HK-2 (cell line): ENCODE measurements around the gene P2RX4.
"Not testable (repeated sequence)": the region's sequence is repeated elsewhere in the genome, so short reads cannot be mapped to it uniquely, and the experiment has no call there.

Experiments
- DNase-seq: peaks from one replicate; pipeline ENCODE4 v3.0.0-alpha.2; 2018; ENCODE audit not compliant: unreplicated experiment

P2RX4 gene

GRCh38 chr12:121209624-121210572, at the start of gene P2RX4:
Gene P2RX4, plus strand, starts transcription at chr12:121210129. Its CDS starts 36 bp downstream, at chr12:121210165.
- DNase-seq = peak; percentile 78

GRCh38 chr12:121162384-121162783, 47.5 kb upstream of the P2RX4 start:
- DNase-seq = no peak

GRCh38 chr12:121162985-121163384, 46.9 kb upstream of the P2RX4 start:
- no peak for DNase-seq

GRCh38 chr12:121164839-121165238, 45.1 kb upstream of the P2RX4 start:
- DNase-seq = not testable (repeated sequence)

- DNase-seq = no peak
Measured at GRCh38 chr12:121165316-121165715, 44.6 kb upstream of the P2RX4 start.

GRCh38 chr12:121166356-121166755, 43.6 kb upstream of the P2RX4 start:
- no peak for DNase-seq

- no peak for DNase-seq
Measured at GRCh38 chr12:121167232-121167820, 42.6 kb upstream of the P2RX4 start.

- no peak for DNase-seq
Measured at GRCh38 chr12:121167951-121168350, 42.0 kb upstream of the P2RX4 start.

- DNase-seq = no peak
Measured at GRCh38 chr12:121170151-121170550, 39.8 kb upstream of the P2RX4 start.

GRCh38 chr12:121170611-121171260, 39.2 kb upstream of the P2RX4 start:
- DNase-seq = no peak

- no peak for DNase-seq
Measured at GRCh38 chr12:121172145-121172544, 37.8 kb upstream of the P2RX4 start.

GRCh38 chr12:121175383-121176119, 34.4 kb upstream of the P2RX4 start:
- DNase-seq = no peak

GRCh38 chr12:121176826-121177529, 33.0 kb upstream of the P2RX4 start:
- no peak for DNase-seq

GRCh38 chr12:121181181-121181580, 28.7 kb upstream of the P2RX4 start:
- DNase-seq = no peak

- no peak for DNase-seq
Measured at GRCh38 chr12:121182222-121182893, 27.6 kb upstream of the P2RX4 start.

GRCh38 chr12:121184425-121184824, 25.5 kb upstream of the P2RX4 start:
- no peak for DNase-seq

- DNase-seq = no peak
Measured at GRCh38 chr12:121184984-121185889, 24.7 kb upstream of the P2RX4 start.

- DNase-seq = no peak
Measured at GRCh38 chr12:121186826-121187225, 23.1 kb upstream of the P2RX4 start.

GRCh38 chr12:121187501-121187900, 22.4 kb upstream of the P2RX4 start:
- DNase-seq = no peak

GRCh38 chr12:121188227-121188626, 21.7 kb upstream of the P2RX4 start:
- no peak for DNase-seq
